H1 (cell line): ENCODE data around the gene TEAD4. TPM values are rescaled to one million over a fixed set of nuclear protein-coding genes. Genes with fewer than 3 reads are reported as not detected.

Source experiments
- CTCF ChIA-PET: fragments of 300-600 bp; sonication (Branson Sonifier 250); formaldehyde crosslinking; loops from one replicate; lab custom pipeline; 2021; ENCODE audit not compliant: partially characterized antibody; lab: Charles Lee
- POLR2A ChIA-PET: fragments of 300-600 bp; sonication (Branson Sonifier 250); formaldehyde crosslinking; loops from one replicate; lab custom pipeline; 2021; ENCODE audit warnings: inconsistent platforms; ENCODE audit not compliant: partially characterized antibody; lab: Charles Lee
- DNase-seq, 2 experiments: peaks; one replicate each; pipeline versions ENCODE4 v3.0.0 to v3.0.0-alpha.2; 2010 to 2022; ENCODE audit warnings: low spot score in 2 of 2, low read depth in 1 of 2, mixed read lengths in 1 of 2
- FAIRE-seq: peaks from 2 replicates; lab custom pipeline; 2011; peaks lifted over from hg19 to GRCh38; lab: Jason Lieb, UNC
- H2AFZ ChIP-seq: 2 replicates; pipeline ENCODE4 v1.8.1; 2012; ENCODE audit warnings: low read length, inconsistent platforms
- H2AK5ac ChIP-seq: 2 replicates; pipeline ENCODE4 v1.6.1; 2013; ENCODE audit warnings: low read depth, low read length
- H2BK120ac ChIP-seq: replicated peaks from 2 replicates; pipeline ENCODE3; 2013; ENCODE audit warnings: low read depth, low read length, inconsistent platforms
- H2BK12ac ChIP-seq: 2 replicates; pipeline ENCODE4 v1.6.1; 2013; ENCODE audit warnings: low read depth, low read length
- H2BK15ac ChIP-seq: 2 replicates; pipeline ENCODE4 v1.6.1; 2013; ENCODE audit warnings: low read length
- H2BK20ac ChIP-seq: 2 replicates; pipeline ENCODE4 v1.6.1; 2013; ENCODE audit warnings: low read length
- H2BK5ac ChIP-seq: 2 replicates; pipeline ENCODE4 v1.6.1; 2013; ENCODE audit warnings: low read depth, low read length
- H3K14ac ChIP-seq: 2 replicates; pipeline ENCODE4 v1.6.1; 2013; ENCODE audit warnings: inconsistent platforms; ENCODE audit not compliant: insufficient read length
- H3K18ac ChIP-seq: 2 replicates; pipeline ENCODE4 v1.6.1; 2013; ENCODE audit warnings: low read length; ENCODE audit errors: extremely low read depth
- H3K23ac ChIP-seq: 2 replicates; pipeline ENCODE4 v1.6.1; 2013; ENCODE audit warnings: inconsistent platforms; ENCODE audit not compliant: insufficient read length
- H3K23me2 ChIP-seq: 2 replicates; pipeline ENCODE4 v1.6.1; 2013; ENCODE audit warnings: low read depth, low read length
- H3K27ac ChIP-seq: 2 replicates; pipeline ENCODE4 v1.6.1; 2011; ENCODE audit warnings: low read depth, low read length, inconsistent platforms
- H3K27me3 ChIP-seq, 4 experiments: replicated peaks in 1 of 4; 1 replicate in 1 of 4; 2 replicates in 3 of 4; pipeline versions ENCODE4 v1.6.1 to v1.8.1; 2011 to 2013; ENCODE audit warnings: low read length in 3 of 4, mild to moderate bottlenecking in 3 of 4, inconsistent platforms in 2 of 4, mixed read lengths in 2 of 4, moderate library complexity in 1 of 4; ENCODE audit not compliant: control insufficient read depth in 3 of 4, insufficient read depth in 3 of 4; ENCODE audit errors: extremely low read depth in 1 of 4
- H3K36me3 ChIP-seq, 4 experiments: 2 replicates each; pipeline versions ENCODE4 v1.6.1 to v1.8.1; 2011 to 2013; ENCODE audit warnings: mild to moderate bottlenecking in 4 of 4, low read length in 3 of 4, moderate library complexity in 2 of 4, control low read depth in 1 of 4, inconsistent platforms in 1 of 4; ENCODE audit not compliant: insufficient read depth in 4 of 4, control insufficient read depth in 2 of 4
- H3K4ac ChIP-seq: replicated peaks from 2 replicates; pipeline ENCODE3; 2013; ENCODE audit warnings: low read length, low read depth, mixed read lengths, inconsistent platforms; ENCODE audit not compliant: insufficient read length
- H3K4me1 ChIP-seq, 4 experiments: replicated peaks in 1 of 4; 1 replicate in 1 of 4; 2 replicates in 3 of 4; pipeline versions ENCODE4 v1.6.1 to v1.8.1; 2011 to 2013; ENCODE audit warnings: low read length in 3 of 4, inconsistent platforms in 2 of 4, mixed read lengths in 1 of 4; ENCODE audit not compliant: insufficient read depth in 4 of 4, control insufficient read depth in 3 of 4
- H3K4me2 ChIP-seq, 2 experiments: 2 replicates each; pipeline versions ENCODE4 v1.6.1 to v1.8.1; 2011 to 2013; ENCODE audit warnings: low read depth in 2 of 2, low read length in 2 of 2, control low read depth in 1 of 2, inconsistent platforms in 1 of 2, mild to moderate bottlenecking in 1 of 2; ENCODE audit not compliant: insufficient read depth in 1 of 2
- H3K4me3 ChIP-seq, 4 experiments: fragments of 200-600, 300-600 bp in 1 of 4; sonication (generic), shearing (Covaris generic), sonication (Bioruptor Twin) in 1 of 4; 2 replicates each; pipeline versions ENCODE4 v1.5.1 to v1.8.1; 2011 to 2016; ENCODE audit warnings: low read length in 4 of 4, low read depth in 3 of 4, control low read depth in 2 of 4, inconsistent platforms in 2 of 4, mild to moderate bottlenecking in 2 of 4, mixed read lengths in 1 of 4, moderate library complexity in 1 of 4; ENCODE audit not compliant: insufficient read depth in 2 of 4; ENCODE audit errors: extremely low read depth in 1 of 4
- H3K56ac ChIP-seq: replicated peaks from 2 replicates; pipeline ENCODE3; 2013; ENCODE audit warnings: low read depth, mild to moderate bottlenecking, mixed read lengths, low read length, inconsistent platforms; ENCODE audit not compliant: insufficient read length
- H3K79me1 ChIP-seq: 2 replicates; pipeline ENCODE4 v1.6.1; 2013; ENCODE audit warnings: low read depth, low read length, control low read depth
- H3K79me2 ChIP-seq, 2 experiments: 2 replicates each; pipeline versions ENCODE4 v1.6.1 to v1.8.1; 2012 to 2013; ENCODE audit warnings: low read length in 2 of 2, mild to moderate bottlenecking in 2 of 2, inconsistent platforms in 1 of 2; ENCODE audit not compliant: insufficient read depth in 2 of 2, control insufficient read depth in 1 of 2
- H3K9ac ChIP-seq, 4 experiments: replicated peaks in 1 of 4; 1 replicate in 1 of 4; 2 replicates in 3 of 4; pipeline versions ENCODE4 v1.6.1 to v1.8.1; 2011 to 2013; ENCODE audit warnings: low read depth in 3 of 4, low read length in 3 of 4, control low read depth in 2 of 4, mild to moderate bottlenecking in 2 of 4, moderate library complexity in 2 of 4, inconsistent platforms in 1 of 4; ENCODE audit errors: extremely low read depth in 1 of 4
- H3K9me3 ChIP-seq, 2 experiments: 2 replicates each; pipeline versions ENCODE4 v1.6.1 to v1.8.1; 2012 to 2013; ENCODE audit warnings: mild to moderate bottlenecking in 2 of 2, moderate library complexity in 2 of 2, control low read depth in 1 of 2, inconsistent platforms in 1 of 2, low read depth in 1 of 2, low read length in 1 of 2, mixed read lengths in 1 of 2; ENCODE audit not compliant: insufficient read depth in 2 of 2
- H4K20me1 ChIP-seq, 2 experiments: replicated peaks in 1 of 2; 2 replicates each; pipeline versions ENCODE3 to v1.8.1; 2011 to 2013; ENCODE audit warnings: inconsistent platforms in 2 of 2, low read length in 2 of 2, mild to moderate bottlenecking in 1 of 2; ENCODE audit not compliant: insufficient read depth in 2 of 2, control insufficient read depth in 1 of 2
- H4K5ac ChIP-seq: 2 replicates; pipeline ENCODE4 v1.6.1; 2013; ENCODE audit warnings: low read length, low read depth, mixed read lengths, inconsistent platforms; ENCODE audit not compliant: insufficient read length
- H4K8ac ChIP-seq: 2 replicates; pipeline ENCODE4 v1.8.0; 2013; ENCODE audit warnings: mild to moderate bottlenecking, moderate library complexity, low read length, inconsistent platforms; ENCODE audit not compliant: insufficient read depth; ENCODE audit errors: extremely low read depth
- H4K91ac ChIP-seq: replicated peaks from 2 replicates; pipeline ENCODE3; 2013; ENCODE audit warnings: low read length, mixed read lengths, inconsistent platforms; ENCODE audit not compliant: insufficient read length
- BRCA1 ChIP-seq: IDR thresholded peaks from 2 replicates; pipeline ENCODE4 v1.6.1; 2012; ENCODE audit warnings: low read depth, low read length, improper control_type of control experiment
- CEBPB ChIP-seq: IDR thresholded peaks from 2 replicates; pipeline ENCODE4 v1.6.1; 2012; ENCODE audit warnings: low read depth, low read length
- HDAC6 ChIP-seq: IDR thresholded peaks from one replicate; pipeline ENCODE4 v1.7.1; 2012; ENCODE audit warnings: low read depth, mild to moderate bottlenecking, inconsistent platforms, low read length, moderate library complexity
- KDM4A ChIP-seq: IDR thresholded peaks from one replicate; pipeline ENCODE4 v1.7.1; 2012; ENCODE audit warnings: low read depth, mild to moderate bottlenecking, moderate library complexity, low read length, inconsistent platforms; ENCODE audit not compliant: severe bottlenecking
- MAFK ChIP-seq: IDR thresholded peaks from 2 replicates; pipeline ENCODE4 v1.6.1; 2012; ENCODE audit warnings: low read depth, mild to moderate bottlenecking, improper control_type of control experiment, low read length
- POU5F1 ChIP-seq: IDR thresholded peaks from 2 replicates; pipeline ENCODE4 v1.6.1; 2011; ENCODE audit warnings: low read depth, mild to moderate bottlenecking, low read length, moderate library complexity
- RXRA ChIP-seq: IDR thresholded peaks from 2 replicates; pipeline ENCODE4 v1.6.1; 2011; ENCODE audit warnings: low read depth, mild to moderate bottlenecking, low read length, moderate library complexity; ENCODE audit not compliant: insufficient read depth
- SIX5 ChIP-seq: IDR thresholded peaks from 2 replicates; pipeline ENCODE4 v1.6.1; 2011; ENCODE audit warnings: mild to moderate bottlenecking, low read depth, low read length
- SP4 ChIP-seq: IDR thresholded peaks from 2 replicates; pipeline ENCODE4 v1.6.1; 2012; ENCODE audit warnings: low read length, inconsistent platforms
- SUZ12 ChIP-seq: fragments of 200-600 bp; sonication (generic); IDR thresholded peaks from 2 replicates; pipeline ENCODE4 v1.6.1; 2012; ENCODE audit warnings: mild to moderate bottlenecking, inconsistent platforms, low read length, moderate library complexity, mixed read lengths
- TAF1 ChIP-seq: IDR thresholded peaks from 2 replicates; pipeline ENCODE4 v1.6.1; 2011; ENCODE audit warnings: mild to moderate bottlenecking, low read depth, low read length
- WGBS, 2 experiments: shearing (Covaris generic) in 1 of 2; methylation state at CpG; one replicate each; pipeline versions ENCODE4 v1.1.6 to v1.1.7; 2013 to 2015; ENCODE audit warnings: low lambda C conversion rate in 2 of 2, mixed read lengths in 2 of 2, inconsistent platforms in 1 of 2, low coverage in 1 of 2, missing lambda C conversion rate in 1 of 2; ENCODE audit not compliant: insufficient replicate concordance in 2 of 2, insufficient coverage in 1 of 2, insufficient read length in 1 of 2; ENCODE audit errors: extremely low coverage in 1 of 2, missing lambda C conversion rate in 1 of 2; 5-methylcytosine and 5-hydroxymethylcytosine counted together
- polyA plus RNA-seq, 7 experiments: library from polyadenylated mRNA; depleted of rRNA in 3 of 7; stranded (reverse) in 5 of 7; unstranded in 2 of 7; fragments of >200 nt in 5 of 7; fragments of 200-250 nt in 2 of 7; gene quantifications; 1 replicate in 5 of 7; 2 replicates in 1 of 7; 4 replicates in 1 of 7; pipeline versions ENCODE4 v1.2.1 to v1.2.3, GENCODE V29; 2011 to 2013; ENCODE audit warnings: missing spikeins in 2 of 7, mixed read lengths in 2 of 7
- total RNA-seq: library from RNA; stranded (reverse); fragmentation: NEBNext Ultra II Directional; extraction: Animal tissue kit (Norgen Biotek cat#: 25700); gene quantifications from 2 replicates; pipeline ENCODE4 v1.2.1, GENCODE V29; 2021

Gene TEAD4
- total and polyA plus RNA-seq, 2 of the 8 experiments (the other 6 are each of a cell fraction or from before 2014, with no cell fraction given) = 56.7 to 116 TPM

- 95% methylated on average over 21 of the region's 21 CpGs; no CpG with 5 or more reads in 1 of the 2 experiments for WGBS, 2 experiments
- no peaks in the 10 kb centered on the region for H3K23me2 ChIP-seq
- no peak overlapping the region for H2AFZ ChIP-seq
- peaks cover 3 to 20% (median 15%) of the 10 kb centered on the region in 4 experiments; a peak in 7 of 8 replicates for H3K36me3 ChIP-seq
- H4K8ac ChIP-seq = no peak overlapping the region; the same call in 1 of the 2 replicates
- no peak overlapping the region for H3K4me3 ChIP-seq
- no peak overlapping the region; the same call in 1 of the 2 replicates for H2BK5ac ChIP-seq
- no peak overlapping the region for H2BK12ac ChIP-seq
- no peak overlapping the region for H3K18ac ChIP-seq
- H2BK15ac ChIP-seq = no peak overlapping the region
- H3K4me1 ChIP-seq = no peaks in the 10 kb centered on the region; a peak in 3 of 7 replicates
- H3K9ac ChIP-seq = no peak overlapping the region
- no peak overlapping the region for H3K4me2 ChIP-seq
- FAIRE-seq = no peak
- H3K79me2 ChIP-seq = no peaks in the 10 kb centered on the region
- no peak overlapping the region for H2AK5ac ChIP-seq
- peaks cover 2 to 13% of the 10 kb centered on the region in 2 experiments for H4K20me1 ChIP-seq
- H3K27ac ChIP-seq = no peak overlapping the region
- no peak overlapping the region for H4K5ac ChIP-seq
- H3K79me1 ChIP-seq = peaks cover 4% of the 10 kb centered on the region
- no peak overlapping the region for H2BK20ac ChIP-seq
- H3K9me3 ChIP-seq = no peaks in the 10 kb centered on the region
- H4K91ac ChIP-seq = no peak overlapping the region
- no peaks in the 10 kb centered on the region for H3K27me3 ChIP-seq
- no peak overlapping the region for H3K23ac ChIP-seq
- no peak overlapping the region for H3K56ac ChIP-seq
- H2BK120ac ChIP-seq = no peak overlapping the region
- H3K14ac ChIP-seq = no peak overlapping the region
- CTCF ChIA-PET = interaction anchor here (0.6 to 3.1 kb wide), 10 partner anchors 9 to 443 kb away, joined by 3 to 14 read pairs (median 4); no protein-coding TSS in a partner anchor
- DNase-seq = no peak
- no peak for TF ChIP-seq HDAC6
- no peak for TF ChIP-seq TAF1
- TF ChIP-seq CEBPB = no peak
- TF ChIP-seq POU5F1 = no peak
- no peak for TF ChIP-seq RXRA
- TF ChIP-seq BRCA1 = no peak
- TF ChIP-seq SIX5 = no peak
- TF ChIP-seq MAFK = no peak
- TF ChIP-seq SUZ12 = no peak
- no peak for TF ChIP-seq KDM4A
- TF ChIP-seq SP4 = no peak
- H3K4ac ChIP-seq = no peak overlapping the region
- POLR2A ChIA-PET = interaction anchor here (1.3 kb wide), 1 partner anchor 142 kb away, joined by 3 read pairs; no protein-coding TSS in a partner anchor
Observed at GRCh38 chr12:3030821-3031429, 71.7 kb downstream of the TEAD4 start.
